Eye (tissue), 1 donor: Measurements from ENCODE around the gene AP1S3.
"Not testable (repeated sequence)": the region's sequence is repeated elsewhere in the genome, so short reads cannot be mapped to it uniquely, and the experiment has no call there.

Source experiments
- DNase-seq: peaks from one replicate; pipeline ENCODE4 v3.0.0-alpha.2; 2015

Gene AP1S3

GRCh38 chr2:223837287-223838061, at the start of gene AP1S3:
TSS of gene AP1S3 (minus strand) at chr2:223837582. CDS start at chr2:223837450, 132 bp downstream.
- peak; percentile 86 for DNase-seq

- no peak for DNase-seq
Measured at GRCh38 chr2:223887127-223887526, 49.7 kb upstream of the AP1S3 start.

- DNase-seq, result no peak
Measured at GRCh38 chr2:223886726-223887125, 49.3 kb upstream of the AP1S3 start.

GRCh38 chr2:223884399-223884798, 47.0 kb upstream of the AP1S3 start:
- DNase-seq, result no peak

GRCh38 chr2:223882715-223883114, 45.3 kb upstream of the AP1S3 start:
- no peak for DNase-seq

- DNase-seq, result no peak
Measured at GRCh38 chr2:223880796-223881195, 43.4 kb upstream of the AP1S3 start.

GRCh38 chr2:223877721-223878410, 40.5 kb upstream of the AP1S3 start:
- no peak for DNase-seq

GRCh38 chr2:223873672-223874071, 36.3 kb upstream of the AP1S3 start:
- DNase-seq, result no peak

- not testable (repeated sequence) for DNase-seq
Measured at GRCh38 chr2:223872772-223873171, 35.4 kb upstream of the AP1S3 start.

- DNase-seq, result not testable (repeated sequence)
Measured at GRCh38 chr2:223871661-223872060, 34.3 kb upstream of the AP1S3 start.

GRCh38 chr2:223870840-223871611, 33.6 kb upstream of the AP1S3 start:
- DNase-seq, result no peak

GRCh38 chr2:223868005-223868404, 30.6 kb upstream of the AP1S3 start:
- DNase-seq, result peak; percentile 76

GRCh38 chr2:223865907-223866508, 28.6 kb upstream of the AP1S3 start:
- DNase-seq, result no peak

GRCh38 chr2:223865124-223865523, 27.7 kb upstream of the AP1S3 start:
- no peak for DNase-seq

GRCh38 chr2:223863491-223863890, 26.1 kb upstream of the AP1S3 start:
- no peak for DNase-seq

- DNase-seq, result no peak
Measured at GRCh38 chr2:223860809-223861738, 23.7 kb upstream of the AP1S3 start.

- no peak for DNase-seq
Measured at GRCh38 chr2:223859070-223859469, 21.7 kb upstream of the AP1S3 start.

- DNase-seq, result no peak
Measured at GRCh38 chr2:223856584-223856983, 19.2 kb upstream of the AP1S3 start.

- DNase-seq, result no peak
Measured at GRCh38 chr2:223856021-223856420, 18.6 kb upstream of the AP1S3 start.

GRCh38 chr2:223855426-223855825, 18.0 kb upstream of the AP1S3 start:
- DNase-seq, result no peak

GRCh38 chr2:223854741-223855140, 17.4 kb upstream of the AP1S3 start:
- DNase-seq, result no peak

GRCh38 chr2:223853425-223853837, 16.0 kb upstream of the AP1S3 start:
- DNase-seq, result no peak
